Upper lobe of left lung (tissue), 4 donors: ENCODE measurements around the gene ST14.

ENCODE experiments used
- CTCF ChIP-seq, 6 experiments: fragments of 450-650 bp in 4 of 6; fragments of 200-600 bp in 2 of 6; sonication (generic) in 2 of 6; IDR thresholded peaks; one replicate each; pipeline ENCODE4 v1.5.1; 2016 to 2019; ENCODE audit warnings: antibody characterized with exemption in 6 of 6
- EP300 ChIP-seq, 4 donors: sonication (generic); formaldehyde crosslinking; IDR thresholded peaks; one replicate each; pipeline ENCODE4 v1.5.1; 2017; ENCODE audit warnings: antibody characterized with exemption in 4 of 4, control low read depth in 2 of 4
- POLR2AphosphoS5 ChIP-seq, 2 donors: sonication (generic); formaldehyde crosslinking; IDR thresholded peaks; one replicate each; pipeline ENCODE4 v1.5.1; 2017; ENCODE audit warnings: antibody characterized with exemption in 2 of 2

GRCh38 chr11:130215531-130216220 lies 56.1 kb downstream of the ST14 start:
- TF ChIP-seq POLR2AphosphoS5 (IDR thresholded peaks at IDR 0.05) (no peak), EP300 (IDR thresholded peaks at IDR 0.05) (no peak), CTCF (IDR thresholded peaks at IDR 0.05) (no peak)
